OCI-LY7 (cell line): ENCODE measurements around the gene CPNE5.

Source experiments
- EZH2phosphoT487 ChIP-seq: fragments of 200-600 bp; sonication (generic); IDR thresholded peaks from 2 replicates; pipeline ENCODE4 v1.6.1; 2018; ENCODE audit warnings: low read depth, borderline replicate concordance, mild to moderate bottlenecking, mixed run types, antibody characterized with exemption, low read length, moderate library complexity, mixed read lengths
- TF ChIP-seq, protein P1 (sequence below): fragments of 200-600 bp; sonication (generic); conservative IDR thresholded peaks from 2 replicates; pipeline ENCODE4 v1.5.1; 2014; ENCODE audit warnings: mild to moderate bottlenecking, antibody characterized with exemption, low read length, moderate library complexity, mixed read lengths

DNA sequence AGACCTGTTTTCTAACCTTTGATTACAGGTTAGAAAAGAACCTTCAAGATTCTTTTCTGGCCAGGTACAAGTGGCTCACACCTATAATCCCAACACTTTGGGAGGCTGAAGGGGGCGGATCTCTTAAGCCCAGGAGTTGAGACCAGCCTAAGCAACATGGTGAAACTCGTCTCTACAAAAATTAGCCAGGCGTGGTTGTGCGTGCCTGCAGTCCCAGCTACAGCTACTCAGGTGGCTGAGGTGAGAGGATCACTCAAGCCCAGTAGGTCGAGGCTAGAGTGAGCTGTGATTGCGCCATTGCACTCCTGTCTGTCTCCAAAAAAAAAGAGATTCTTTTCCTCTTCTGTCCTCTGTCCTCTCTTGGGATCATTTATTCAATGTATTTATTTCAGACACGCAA lies 20.9 kb upstream of the CPNE5 start:
- TF ChIP-seq, protein P1, sequence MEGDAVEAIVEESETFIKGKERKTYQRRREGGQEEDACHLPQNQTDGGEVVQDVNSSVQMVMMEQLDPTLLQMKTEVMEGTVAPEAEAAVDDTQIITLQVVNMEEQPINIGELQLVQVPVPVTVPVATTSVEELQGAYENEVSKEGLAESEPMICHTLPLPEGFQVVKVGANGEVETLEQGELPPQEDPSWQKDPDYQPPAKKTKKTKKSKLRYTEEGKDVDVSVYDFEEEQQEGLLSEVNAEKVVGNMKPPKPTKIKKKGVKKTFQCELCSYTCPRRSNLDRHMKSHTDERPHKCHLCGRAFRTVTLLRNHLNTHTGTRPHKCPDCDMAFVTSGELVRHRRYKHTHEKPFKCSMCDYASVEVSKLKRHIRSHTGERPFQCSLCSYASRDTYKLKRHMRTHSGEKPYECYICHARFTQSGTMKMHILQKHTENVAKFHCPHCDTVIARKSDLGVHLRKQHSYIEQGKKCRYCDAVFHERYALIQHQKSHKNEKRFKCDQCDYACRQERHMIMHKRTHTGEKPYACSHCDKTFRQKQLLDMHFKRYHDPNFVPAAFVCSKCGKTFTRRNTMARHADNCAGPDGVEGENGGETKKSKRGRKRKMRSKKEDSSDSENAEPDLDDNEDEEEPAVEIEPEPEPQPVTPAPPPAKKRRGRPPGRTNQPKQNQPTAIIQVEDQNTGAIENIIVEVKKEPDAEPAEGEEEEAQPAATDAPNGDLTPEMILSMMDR = no peak
- TF ChIP-seq EZH2phosphoT487 = no peak
